NCI-H128 (cell line): Measurements from ENCODE around the gene MYO1B.
A peak's percentile ranks its signal among the peaks of the same experiment; 100 is the strongest.

Source experiments
- DNase-seq: peaks from one replicate; lab custom pipeline; 2025; ENCODE audit not compliant: unreplicated experiment; lab: John Stamatoyannopoulos, UW

MYO1B gene

DNA sequence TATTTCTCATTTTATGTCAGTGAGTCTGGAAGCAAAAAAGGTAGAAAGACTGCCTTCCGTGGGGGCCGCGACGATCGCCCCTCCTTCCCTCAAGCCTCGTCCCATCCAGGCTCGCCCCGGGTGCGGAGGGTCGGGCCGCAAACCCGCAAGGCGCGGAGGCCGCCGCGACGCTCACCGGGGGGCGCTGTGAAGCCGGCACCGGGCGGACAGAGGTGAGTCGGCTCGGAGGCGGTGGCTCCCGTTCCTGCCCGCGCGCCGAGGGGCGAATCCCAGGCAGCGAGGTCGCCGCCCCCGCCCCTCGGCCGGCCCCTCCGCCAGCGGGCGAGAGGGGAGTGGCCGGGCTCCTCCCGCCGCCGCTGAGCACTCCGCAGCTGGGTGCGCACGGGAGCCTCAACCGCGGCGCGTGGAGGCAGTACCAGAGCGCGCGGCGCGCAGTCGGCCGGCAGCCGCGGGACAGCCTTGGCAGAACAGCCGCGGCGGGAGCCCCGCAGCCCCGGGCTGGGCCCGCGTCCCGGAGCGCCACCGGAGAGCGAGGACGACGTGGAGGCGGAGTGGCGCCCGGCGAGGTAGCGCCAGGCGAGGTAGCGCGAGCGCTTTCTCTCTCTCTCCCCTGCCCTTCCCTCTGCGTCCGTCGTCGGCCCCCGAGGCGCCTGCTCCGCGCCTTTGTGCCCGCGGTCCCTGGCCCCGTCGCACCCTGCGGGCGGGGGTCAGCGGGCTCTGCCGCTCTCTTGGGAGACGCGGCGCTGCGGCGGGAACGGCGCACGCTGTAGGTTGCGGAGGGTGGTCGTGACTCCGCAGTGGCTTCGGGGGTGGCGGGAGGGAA, at the start of gene MYO1B:
Gene MYO1B (plus strand): TSS at position 359 of the 823 bp plus-strand sequence. CDS start 31,492 bp downstream, outside the sequence.
- DNase-seq, result peak; percentile 16

DNA sequence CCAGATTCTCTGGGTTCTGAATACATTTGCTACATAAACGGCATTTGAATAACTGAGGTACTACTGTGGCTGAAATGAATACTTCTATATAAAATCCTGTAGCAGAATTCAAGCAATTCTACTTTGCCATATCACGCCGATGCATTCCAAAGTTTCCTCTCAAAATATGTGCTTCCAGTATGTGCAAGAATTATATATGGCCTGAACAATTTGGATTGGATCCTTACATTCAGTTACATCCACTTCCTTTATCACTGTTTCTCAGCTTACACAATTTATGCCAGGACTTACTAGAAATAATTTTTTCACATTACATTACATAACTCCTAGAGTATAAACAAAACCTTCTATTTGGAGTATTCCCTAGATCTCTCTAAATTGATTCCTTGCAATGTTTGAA, 48.1 kb upstream of the MYO1B start:
- no peak for DNase-seq

DNA sequence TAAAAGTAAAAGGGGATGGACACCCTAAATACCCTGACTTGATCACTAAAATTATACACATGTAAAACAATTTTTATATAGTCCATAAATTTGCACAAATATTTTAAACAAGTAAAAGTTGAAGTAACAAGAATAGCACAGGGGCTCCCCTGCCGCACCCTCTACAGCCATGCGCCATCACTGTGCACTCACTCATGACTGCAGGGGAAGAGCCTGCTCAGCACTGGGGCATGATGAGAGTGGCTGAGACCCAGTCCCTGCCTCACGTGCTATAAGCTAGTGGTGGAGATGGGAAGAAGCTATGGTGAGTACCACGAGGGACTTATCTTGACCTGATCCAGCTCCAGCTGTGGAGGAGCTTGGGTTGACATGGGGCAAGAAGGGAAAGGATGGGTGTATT, 46.9 kb upstream of the MYO1B start:
- DNase-seq, result no peak

DNA sequence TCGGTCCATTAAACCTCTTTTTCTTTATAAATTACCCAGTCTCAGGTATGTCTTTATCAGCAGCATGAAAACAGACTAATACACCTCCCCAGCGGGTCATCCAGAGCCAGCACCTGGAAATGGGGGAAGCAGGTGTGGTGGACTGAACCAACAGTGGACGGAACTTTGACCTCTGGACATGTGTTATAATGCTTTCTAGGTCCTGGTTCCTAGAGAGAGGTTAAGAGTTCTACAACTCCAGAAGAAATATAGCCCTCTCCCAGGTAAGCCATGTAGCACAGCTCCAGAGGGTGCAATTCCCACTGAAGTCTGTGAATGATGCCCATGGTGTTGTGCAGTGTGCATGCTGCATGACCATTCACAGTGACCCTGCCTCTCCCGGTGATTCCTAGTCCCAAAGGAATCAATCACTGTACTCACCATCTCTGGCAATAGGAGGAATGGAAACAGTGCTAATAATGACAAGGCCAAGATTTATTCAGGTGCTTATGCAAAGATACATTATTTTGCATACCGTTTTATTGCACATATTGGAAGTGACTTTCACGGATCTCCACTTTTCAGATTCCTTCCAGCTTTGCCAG, 45.2 kb upstream of the MYO1B start:
- no peak for DNase-seq

DNA sequence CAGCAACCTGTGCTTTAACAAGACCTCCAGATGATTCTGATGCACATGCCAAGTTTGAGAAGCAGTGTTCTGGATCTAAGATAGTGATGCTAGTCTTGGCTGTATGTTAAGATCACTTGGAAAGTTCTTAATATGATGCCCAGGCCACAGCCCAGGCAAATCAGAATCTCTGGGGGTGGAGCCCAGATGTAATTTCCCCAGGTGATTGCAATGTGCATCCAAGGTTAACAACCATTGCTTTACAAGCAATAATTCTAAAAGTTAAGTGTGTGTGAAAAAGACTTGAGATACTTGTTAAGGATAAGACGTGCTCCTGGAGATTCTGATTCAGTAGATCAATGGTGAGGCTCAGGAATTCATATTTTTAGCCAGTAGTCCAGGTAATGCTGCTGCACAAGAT, 44.3 kb upstream of the MYO1B start:
- DNase-seq, result no peak

DNA sequence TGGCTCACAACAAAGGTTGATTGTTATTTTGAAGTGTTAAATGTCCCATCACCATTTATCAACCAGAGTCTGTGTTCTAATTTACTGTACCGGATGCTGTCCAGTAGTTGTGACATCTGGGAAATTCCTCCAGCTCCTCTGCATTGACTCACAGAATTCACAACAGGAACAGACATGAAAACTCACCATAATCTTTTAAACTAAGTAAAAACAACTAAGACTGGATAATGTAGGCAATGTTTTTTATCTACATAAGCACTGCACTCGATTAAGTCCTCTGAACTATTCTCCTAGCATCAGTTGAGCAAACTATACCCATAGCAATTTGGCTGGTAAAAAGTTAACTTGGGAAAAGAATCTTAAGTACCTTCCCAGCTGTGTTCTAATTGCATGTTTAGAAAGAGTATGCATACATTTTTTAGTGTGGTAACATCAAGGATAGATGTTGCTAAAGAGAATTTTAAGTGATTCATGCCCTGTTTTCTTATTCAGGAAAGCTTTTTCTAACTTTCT, 42.9 kb upstream of the MYO1B start:
- no peak for DNase-seq

DNA sequence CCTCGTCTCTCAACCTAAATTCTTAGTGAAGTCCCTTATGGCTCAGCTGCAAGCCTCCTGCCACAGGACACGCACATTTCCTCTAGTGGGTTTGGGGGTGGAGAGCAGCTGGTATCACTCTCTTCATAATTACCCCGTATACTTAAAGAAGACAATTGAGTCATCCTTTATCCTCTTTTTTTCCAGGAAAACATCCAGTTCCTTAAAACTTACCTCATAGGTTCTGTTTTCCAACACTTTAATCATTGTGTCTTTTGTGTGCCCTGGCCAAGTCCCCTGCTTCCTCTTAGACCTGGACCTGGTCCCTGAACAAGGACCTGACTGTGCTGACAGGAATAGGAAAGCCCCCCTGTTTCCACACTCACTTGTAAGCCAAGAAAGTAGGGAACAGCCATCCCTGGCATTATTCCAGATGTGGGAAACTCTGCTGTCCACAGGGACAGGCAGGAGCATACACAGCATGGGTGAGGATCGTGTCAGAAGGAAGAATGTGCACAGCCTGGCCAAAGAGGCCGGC, 42.3 kb upstream of the MYO1B start:
- DNase-seq, result no peak

DNA sequence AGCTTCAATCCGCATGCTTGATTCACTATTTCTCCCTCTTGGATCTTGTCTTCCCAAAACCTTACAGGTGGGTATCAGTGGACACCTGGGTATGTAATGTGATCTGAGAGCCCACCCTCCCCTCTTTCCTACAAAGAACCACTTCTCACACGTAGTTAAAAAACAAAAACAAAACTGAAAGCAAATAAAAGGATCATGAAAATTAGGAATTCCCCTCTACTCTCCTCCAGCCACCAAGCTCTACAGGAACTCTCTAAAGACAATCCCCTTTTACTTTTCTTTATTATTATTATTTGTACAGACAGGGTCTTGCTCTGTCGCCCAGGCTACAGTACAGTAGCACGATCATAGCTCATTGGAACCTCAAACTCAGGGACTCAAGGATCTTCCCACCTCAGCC, 40.8 kb upstream of the MYO1B start:
- no peak for DNase-seq

DNA sequence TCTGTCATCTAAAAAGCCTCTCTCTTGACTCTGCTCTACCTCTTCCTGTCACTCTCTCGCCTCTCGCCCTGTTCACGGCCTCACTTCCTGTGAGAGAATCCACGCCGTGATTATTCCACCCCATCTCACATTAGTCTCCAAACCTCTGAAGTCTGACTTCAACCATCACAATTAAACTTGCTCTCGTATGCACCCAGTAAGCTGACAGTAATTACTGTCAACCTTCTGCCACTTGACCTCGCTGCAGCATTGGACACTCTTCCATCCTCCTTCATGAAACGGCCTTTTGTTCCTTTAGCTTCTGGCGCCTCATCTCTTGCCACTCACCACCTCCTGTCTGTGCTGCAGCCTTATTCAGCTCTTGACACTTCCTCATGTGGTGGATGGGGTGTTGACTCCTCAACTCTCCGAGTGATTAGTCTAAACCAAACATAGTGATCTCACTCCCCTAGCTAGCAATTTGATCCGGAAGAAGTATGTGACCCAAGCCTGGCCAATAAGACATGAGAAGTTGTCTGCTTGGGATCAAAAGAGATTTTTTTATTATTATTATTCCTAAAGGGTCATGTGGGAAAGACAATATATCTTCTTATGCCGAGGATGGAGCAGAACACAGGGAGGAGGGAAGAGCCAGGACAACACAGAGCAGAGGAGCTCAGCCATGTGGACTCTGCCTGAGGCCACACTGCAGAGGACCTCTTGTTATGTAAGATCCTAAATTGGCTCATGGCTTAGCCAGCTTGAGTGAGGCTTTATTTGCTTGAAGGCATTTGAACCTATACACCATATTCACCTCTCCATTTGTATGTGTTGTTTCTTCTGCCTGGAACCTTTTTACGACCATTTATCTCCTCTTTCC, 38.4 kb upstream of the MYO1B start:
- DNase-seq, result no peak

DNA sequence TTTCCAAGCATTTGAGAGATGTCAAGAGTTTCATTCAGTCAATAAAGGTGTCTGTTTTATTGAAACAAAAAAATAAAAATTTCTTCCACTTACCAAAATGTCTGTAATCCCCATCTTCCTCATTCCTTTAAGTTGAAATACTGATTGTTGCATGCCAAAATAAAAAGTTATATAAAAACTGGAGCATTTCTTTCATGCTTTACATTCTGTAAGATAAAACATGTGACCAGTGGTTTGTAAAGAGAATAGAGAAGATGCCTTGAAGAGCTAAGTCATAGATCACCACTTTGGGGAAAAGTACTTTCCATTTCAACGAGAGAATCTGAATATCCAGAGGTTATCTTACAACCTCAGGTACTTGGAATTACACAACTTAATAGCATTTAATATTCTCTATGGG, 35.9 kb upstream of the MYO1B start:
- DNase-seq, result no peak

DNA sequence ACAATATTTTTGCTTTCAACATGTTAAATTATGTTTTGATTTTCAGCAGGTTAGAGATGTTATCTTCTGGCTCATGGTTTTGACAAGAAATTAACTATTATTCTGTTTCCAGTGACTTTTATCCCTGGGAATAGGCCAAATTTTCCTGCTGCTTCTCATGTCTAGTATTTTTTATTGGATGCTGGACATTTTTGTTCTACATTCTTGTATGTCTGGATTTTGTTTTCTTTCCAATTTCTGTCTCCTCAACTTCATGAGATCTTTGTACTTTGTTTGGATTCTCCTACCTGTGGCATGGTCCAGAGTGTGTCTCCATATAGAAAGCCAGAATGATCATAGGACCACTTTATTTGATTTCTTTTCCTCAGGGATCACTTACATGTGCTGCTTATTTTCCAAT, 33.1 kb upstream of the MYO1B start:
- DNase-seq, result no peak

DNA sequence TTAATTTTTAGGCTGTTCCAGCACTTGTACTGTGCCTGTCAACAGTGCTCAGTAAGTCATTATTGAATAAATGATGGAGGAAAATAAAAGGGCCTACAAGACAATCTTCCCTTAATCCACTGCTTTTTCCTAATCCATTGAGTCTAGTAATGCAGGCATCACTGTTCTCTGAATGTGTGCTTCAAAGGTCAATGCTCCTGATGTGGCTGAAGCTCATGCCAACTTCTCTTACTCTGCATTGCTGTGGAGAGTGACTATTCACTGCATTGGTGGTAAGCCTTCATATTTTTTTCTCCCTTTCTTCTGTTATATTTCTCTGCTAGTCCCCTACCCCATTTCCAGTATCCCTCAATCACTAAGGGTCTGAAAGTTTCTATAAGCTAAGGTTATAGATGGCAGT, 31.9 kb upstream of the MYO1B start:
- no peak for DNase-seq

DNA sequence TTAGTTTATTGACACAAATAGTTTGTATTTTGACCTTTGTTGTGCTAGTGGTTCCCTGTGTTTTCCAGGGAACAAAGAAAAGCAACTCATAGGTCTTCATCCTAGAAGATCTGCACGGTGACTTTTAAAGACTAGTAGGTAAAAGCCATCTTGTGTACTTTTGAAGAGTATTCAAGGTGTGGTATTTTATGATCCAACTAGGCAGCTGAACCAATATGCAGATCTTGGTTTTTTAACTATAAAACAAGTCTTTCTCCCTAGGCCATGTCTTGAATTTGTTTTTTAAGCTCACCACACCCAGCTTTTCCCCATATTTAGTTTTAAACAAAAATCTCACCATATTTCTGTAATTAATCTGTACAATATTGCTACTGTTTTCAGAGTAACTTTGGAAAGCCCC, 30.0 kb upstream of the MYO1B start:
- DNase-seq, result no peak

DNA sequence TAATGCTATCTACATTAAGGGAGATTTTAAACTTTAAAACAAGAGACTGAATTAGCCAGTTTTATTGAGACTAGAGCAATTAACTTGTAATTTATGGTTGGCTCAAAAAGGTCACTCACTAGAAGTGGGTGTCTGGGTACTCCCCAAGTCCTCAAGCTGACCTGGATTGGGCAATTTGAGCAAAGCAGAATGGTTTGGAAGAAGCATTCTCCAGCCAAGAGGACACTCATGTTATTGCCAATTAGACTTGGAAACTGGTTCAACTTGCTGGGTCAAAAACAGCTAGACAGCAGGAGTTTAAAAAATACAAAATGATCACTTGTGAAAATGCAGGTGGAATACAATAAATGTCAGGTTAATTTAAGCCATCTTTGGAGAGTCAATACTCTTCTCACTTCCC, 29.5 kb upstream of the MYO1B start:
- DNase-seq, result no peak

DNA sequence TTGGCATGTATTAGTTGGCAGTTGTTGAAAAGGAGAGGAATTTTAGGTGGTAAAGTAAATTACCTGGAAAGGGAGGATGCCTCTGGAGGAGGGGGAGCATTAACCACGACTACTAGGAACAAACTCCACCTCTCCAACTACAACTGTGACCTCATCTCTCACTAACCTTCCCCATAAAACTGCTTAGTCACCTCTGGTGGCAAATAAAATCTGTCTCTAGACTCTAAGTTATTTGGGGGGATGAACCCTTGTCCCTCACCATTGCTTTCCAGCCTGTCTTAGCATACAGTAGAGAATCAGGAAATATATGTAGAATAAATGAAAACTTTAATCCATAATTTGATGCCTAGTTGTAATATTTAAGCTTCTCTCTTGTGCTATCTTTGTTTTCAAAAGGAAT, 27.6 kb upstream of the MYO1B start:
- DNase-seq, result no peak

DNA sequence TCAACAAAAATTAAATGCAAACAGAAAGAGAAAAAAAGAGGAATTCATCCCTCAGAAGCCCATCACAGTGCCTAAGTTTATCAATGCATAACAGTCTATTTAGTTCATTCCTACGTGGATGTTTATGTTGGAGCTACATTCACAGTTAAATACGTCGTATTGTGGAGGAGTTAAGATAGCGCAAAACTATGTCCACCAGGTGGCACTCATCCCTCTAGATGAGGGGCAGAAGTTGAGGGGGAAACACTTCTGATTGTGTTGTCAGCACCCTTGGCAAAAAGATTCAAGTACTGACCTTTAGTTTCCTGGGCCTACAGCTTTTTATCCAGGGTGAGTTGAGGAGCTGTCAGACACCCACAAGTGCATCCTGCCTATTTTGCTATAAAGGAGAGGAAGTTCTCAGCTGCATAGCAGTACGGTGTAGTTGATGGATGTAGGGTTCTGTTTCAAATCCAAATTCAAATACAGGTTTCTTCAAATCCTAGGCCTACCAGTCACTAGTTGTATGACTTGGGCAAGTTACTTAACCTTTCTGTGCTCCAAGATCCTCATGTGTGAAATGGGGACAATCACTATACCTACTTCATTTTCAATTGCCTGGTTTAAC, 26.8 kb upstream of the MYO1B start:
- DNase-seq, result no peak

DNA sequence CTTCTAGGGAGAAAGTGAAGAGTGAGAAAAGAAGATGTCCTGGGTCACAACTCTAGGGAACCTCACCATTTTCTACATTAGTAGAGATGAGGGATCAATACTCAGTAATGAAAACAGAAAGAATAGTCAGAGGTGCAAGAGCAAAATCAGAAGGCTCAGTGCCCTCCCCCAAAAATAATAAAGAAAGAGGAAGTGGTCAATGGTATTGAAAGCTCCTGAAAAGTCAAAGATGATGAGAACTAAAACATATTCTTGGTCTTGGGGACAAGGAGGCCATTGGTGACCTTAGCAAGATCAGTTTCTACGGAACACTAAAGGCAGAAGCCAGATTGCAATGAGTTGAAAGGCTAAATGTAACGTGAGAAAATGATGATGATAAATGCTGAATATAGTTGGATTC, 24.5 kb upstream of the MYO1B start:
- no peak for DNase-seq

DNA sequence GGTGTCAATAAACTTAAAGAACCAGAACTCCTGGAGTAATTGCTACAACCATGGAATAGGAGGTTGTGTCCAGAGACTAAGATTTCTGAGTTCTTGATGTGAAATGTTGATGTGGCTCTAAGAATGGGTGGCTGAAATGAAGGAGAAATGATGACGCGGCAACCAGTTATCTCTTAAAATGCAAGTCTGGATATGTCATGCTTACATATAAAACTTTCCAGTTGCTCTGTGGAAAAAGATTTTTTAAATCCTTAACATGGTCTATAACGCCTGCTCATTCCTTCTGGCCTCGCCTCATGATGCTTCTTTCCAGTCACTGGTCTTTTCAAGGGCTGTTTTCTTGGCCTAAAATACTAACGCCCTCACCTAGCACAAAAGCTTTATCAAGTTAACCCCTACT, 23.5 kb upstream of the MYO1B start:
- no peak for DNase-seq

DNA sequence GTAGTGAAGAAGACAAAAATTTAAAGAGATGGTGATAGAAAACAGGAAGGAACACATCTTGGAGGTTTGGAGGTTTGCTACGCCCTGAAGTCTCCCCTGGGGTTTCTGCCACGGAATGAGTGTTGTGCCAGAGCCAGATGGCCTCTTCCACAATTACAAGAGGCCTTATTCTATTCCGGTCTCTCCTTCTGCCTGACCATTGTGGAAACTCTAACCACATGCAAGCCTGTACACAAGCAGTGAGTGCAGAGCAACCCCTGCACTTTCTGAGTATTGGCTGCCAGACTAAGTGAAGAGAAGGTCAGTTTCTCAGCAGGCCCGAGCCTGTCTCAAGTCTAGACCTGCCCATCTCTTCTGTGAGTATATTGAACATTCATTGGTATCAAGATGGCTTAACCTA, 22.7 kb upstream of the MYO1B start:
- DNase-seq, result no peak

DNA sequence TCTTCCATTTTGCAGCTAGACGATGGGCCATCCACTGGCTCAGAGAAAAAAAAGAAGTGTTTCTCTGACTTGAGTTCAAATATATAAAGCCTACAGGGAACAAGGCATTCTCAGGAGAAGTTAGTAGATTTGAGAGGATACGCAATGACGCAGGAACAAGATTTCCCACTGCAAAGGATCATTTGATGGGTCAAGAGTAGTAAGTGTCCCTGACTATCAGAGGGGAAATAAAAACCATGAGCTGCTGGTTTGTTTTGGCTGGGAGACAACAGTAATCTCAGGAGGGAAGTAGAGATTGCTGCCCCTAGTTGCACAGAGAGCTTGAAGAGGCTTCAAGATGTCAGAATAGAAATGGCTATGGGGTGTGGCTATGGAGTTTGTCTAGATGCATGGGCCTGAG, 22.3 kb upstream of the MYO1B start:
- DNase-seq, result no peak

DNA sequence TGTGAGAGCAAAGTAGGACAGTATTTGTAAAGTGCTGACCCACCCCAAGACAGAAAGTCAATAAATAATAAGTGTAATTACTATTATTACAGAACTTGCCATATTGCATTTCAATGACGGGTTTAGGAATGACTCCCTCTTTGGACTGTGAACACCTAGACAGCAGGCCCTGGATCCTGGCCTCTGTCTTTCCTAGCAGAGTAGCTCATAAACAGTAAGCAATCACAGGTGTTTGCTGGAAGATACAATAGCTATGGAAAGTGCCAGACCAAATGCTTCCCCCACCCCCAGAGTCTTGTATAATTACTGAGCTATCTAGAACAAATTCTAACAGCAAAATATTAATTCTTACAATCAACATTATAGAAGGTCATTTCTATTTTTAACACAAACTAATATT, 20.1 kb upstream of the MYO1B start:
- no peak for DNase-seq
